ENCODE measurements around the gene BRICD5. TPM values are rescaled to one million over a fixed set of nuclear protein-coding genes. Genes with fewer than 3 reads are reported as not detected.
A peak's percentile ranks its signal among the peaks of the same experiment; 100 is the strongest.

BRICD5 gene
- total and polyA plus RNA-seq, 2 of the 13 experiments (the other 11 are each of a cell fraction or from before 2014, with no cell fraction given): 1.6 to 5.8 TPM

DNA sequence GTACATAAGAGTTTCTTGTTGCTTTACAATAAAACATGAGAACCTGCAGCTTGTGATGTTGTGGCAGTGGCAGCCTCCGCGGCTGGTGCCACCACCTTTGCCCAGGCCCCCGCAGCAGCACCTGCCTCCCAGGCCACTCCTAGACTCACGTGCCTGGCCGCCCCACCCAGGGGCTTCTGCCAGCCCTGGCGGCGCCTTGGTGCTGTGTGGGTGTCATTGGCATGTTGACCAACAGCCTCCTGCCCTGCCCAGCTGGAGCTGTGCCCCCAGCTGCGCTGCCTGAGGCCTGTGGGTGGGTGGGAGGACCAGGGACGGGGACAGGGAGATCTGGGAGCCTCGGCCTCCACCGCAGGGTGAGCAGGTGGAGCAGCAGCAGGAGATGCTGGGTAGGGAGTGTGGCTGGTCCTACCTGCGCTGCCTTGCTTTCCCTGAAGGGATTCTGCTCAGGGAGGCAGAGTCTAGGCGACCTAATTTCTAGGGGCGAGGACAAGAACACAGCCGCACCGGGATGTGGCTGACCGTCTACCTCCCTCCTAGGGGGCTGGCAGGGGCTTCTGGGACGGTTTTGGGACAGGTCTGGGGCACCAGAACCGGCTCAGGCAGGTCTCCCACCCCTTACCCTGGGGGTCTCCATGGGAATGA, 25.2 kb upstream of the BRICD5 start:
- no peak for DNase-seq (ENCODE audit: low spot score)
- H3K4me2 ChIP-seq (ENCODE audit: low read depth, low read length): peak overlapping the region; percentile 53; the same call in 1 of the 2 replicates
- intact Hi-C loops (cut with micrococcal nuclease; ENCODE audit: unreplicated experiment): no loop called here

More for the DNA sequence above, 25.2 kb upstream of the BRICD5 start:
- Histone ChIP-seq H3K36me3 (replicated peaks in 1 of 2; ENCODE audit: control insufficient read depth in 1 of 2, insufficient read depth in 2 of 2, low read length in 2 of 2) (peaks cover 6 to 21% of the 10 kb centered on the region in 2 experiments; a peak in 3 of 5 replicates), H3K4me1 (ENCODE audit: insufficient read depth, low read length) (peaks cover 31% of the 10 kb centered on the region), H3K79me2 (ENCODE audit: insufficient read depth, low read length) (no peaks in the 10 kb centered on the region), H3K27ac (ENCODE audit: extremely low read length, insufficient read depth, low read length) (no peak overlapping the region), H4K20me1 (ENCODE audit: insufficient read depth, low read length) (0 out of 2 replicates have a peak, but pooled peaks cover 2% of the 10 kb centered on the region), H2AFZ (ENCODE audit: low read length) (no peak overlapping the region), H3K9ac (ENCODE audit: insufficient read depth, low read depth, low read length) (no peak overlapping the region), H3K9me3 (ENCODE audit: low read length) (no peaks in the 10 kb centered on the region), H3K27me3 (ENCODE audit: control insufficient read depth in 1 of 2, insufficient read depth in 2 of 2, low read length in 2 of 2) (no peaks in the 10 kb centered on the region), H3K4me3 (replicated peaks in 1 of 3; ENCODE audit: insufficient read depth in 1 of 3, low read depth in 2 of 3, low read length in 3 of 3) (peak overlapping the region in 1 of 3 experiments; percentile 55; a peak in 1 of 6 replicates)
- no TSS peak for BruUV-seq (replicated peaks)
- ChIA-PET CTCF (ENCODE audit: low intra/inter-chr PET ratio, low total read pairs) (no interaction called here), POLR2A (interaction anchor here (1.0 kb wide), 1 partner anchor 10 kb away, joined by 4 read pairs; no protein-coding TSS in a partner anchor)
- in situ Hi-C loops (cut with HindIII; ENCODE audit: extremely low pct_ligation_motif_present, low pct_unique_long_range_greater_than_20kb): no loop called here
- ATAC-seq (no peak), FAIRE-seq (no peak)
- TF ChIP-seq POLR2G (IDR thresholded peaks at IDR 0.05; ENCODE audit: low read depth, low read length): peak; percentile 40; the same call in 1 of the 2 replicates
- peak; percentile 37 for TF ChIP-seq AGO2 (optimal IDR thresholded peaks at IDR 0.05; ENCODE audit: low read depth, low read length)
- TF ChIP-seq, protein P1, sequence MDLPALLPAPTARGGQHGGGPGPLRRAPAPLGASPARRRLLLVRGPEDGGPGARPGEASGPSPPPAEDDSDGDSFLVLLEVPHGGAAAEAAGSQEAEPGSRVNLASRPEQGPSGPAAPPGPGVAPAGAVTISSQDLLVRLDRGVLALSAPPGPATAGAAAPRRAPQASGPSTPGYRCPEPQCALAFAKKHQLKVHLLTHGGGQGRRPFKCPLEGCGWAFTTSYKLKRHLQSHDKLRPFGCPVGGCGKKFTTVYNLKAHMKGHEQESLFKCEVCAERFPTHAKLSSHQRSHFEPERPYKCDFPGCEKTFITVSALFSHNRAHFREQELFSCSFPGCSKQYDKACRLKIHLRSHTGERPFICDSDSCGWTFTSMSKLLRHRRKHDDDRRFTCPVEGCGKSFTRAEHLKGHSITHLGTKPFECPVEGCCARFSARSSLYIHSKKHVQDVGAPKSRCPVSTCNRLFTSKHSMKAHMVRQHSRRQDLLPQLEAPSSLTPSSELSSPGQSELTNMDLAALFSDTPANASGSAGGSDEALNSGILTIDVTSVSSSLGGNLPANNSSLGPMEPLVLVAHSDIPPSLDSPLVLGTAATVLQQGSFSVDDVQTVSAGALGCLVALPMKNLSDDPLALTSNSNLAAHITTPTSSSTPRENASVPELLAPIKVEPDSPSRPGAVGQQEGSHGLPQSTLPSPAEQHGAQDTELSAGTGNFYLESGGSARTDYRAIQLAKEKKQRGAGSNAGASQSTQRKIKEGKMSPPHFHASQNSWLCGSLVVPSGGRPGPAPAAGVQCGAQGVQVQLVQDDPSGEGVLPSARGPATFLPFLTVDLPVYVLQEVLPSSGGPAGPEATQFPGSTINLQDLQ (CRISPR knock-in tag; IDR thresholded peaks at IDR 0.05): 0 out of 2 replicates have a peak, but pooled peaks have one; percentile 9
- no peak for TF ChIP-seq PCBP2 (optimal IDR thresholded peaks at IDR 0.05; ENCODE audit: low read depth, low read length, poor library complexity, severe bottlenecking)
- TF ChIP-seq AKAP8 (CRISPR knock-in tag; IDR thresholded peaks at IDR 0.05): 0 out of 2 replicates have a peak, but pooled peaks have one; percentile 14
- TF ChIP-seq POLR2A (IDR thresholded peaks at IDR 0.05; ENCODE audit: insufficient read depth in 1 of 2, low read depth in 2 of 2, low read length in 2 of 2): peak in 1 of 2 experiments; percentile 29; a peak in 1 of 4 replicates
- WGBS (ENCODE audit: low lambda C conversion rate): 81% methylated on average over 11 of the region's 19 CpGs
